GM21423 (cell line): ENCODE measurements around the gene CORO2B.

Source experiments
- ATAC-seq: cut with Tn5 transposase; IDR thresholded peaks from one replicate; pipeline ENCODE4 v1.9.1; 2021; ENCODE audit warnings: mild to moderate bottlenecking, moderate library complexity; ENCODE audit not compliant: unreplicated experiment

The CORO2B gene

GRCh38 chr15:68589783-68590710, 11.3 kb downstream of the CORO2B start:
- no peak for ATAC-seq

DNA sequence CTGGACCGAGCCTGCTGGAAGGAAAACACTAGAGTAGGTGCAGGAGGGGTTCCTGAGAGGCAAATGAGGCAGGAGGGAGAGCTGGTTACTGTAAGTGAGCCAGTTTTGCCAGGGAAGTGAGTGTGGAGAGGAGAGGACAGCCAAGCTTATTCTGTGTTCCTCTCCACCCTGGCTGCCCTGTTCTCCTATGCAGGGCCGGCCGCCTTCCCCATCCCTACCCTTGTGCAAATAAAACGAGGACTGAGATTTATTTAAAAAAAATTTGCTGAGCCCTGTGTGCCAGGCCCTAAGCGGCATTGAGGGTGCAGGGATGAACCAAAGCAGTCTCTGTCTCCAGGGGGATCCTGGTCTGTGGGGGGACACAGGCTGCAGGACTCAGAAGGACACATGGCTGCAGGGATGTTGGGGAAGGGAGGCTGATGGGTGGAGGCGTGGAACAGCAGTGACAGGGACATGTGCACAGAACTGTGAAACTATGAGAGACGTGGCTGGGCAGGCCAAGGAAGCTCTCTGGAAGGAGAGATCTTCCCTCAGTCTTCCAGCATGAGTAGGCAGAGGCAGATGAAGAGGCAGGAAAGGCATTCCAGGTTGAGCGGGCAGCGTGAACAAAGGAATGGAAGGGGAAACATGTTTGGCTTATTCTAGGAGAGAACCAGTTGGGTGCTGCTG, 12.1 kb downstream of the CORO2B start:
- no peak for ATAC-seq

DNA sequence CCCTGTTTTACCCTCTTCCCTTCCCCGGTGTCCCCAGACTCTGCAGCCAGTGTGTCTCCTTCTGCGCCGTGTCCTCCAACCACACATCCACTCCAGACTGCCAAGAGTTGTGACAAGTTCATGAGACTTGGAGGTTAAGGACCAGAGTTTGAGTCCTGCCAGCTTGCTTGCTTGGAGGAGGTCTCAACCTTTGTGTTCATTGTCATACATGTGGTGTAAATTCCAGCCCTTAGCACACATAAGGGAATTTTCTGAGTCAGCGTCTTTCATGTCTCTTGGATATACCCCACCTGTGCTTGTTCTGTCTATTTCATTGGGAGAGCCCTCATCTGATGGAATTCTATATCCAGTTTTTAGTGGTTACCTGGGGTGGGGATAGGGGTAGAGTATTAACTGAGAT, 13.3 kb downstream of the CORO2B start:
- ATAC-seq: no peak

DNA sequence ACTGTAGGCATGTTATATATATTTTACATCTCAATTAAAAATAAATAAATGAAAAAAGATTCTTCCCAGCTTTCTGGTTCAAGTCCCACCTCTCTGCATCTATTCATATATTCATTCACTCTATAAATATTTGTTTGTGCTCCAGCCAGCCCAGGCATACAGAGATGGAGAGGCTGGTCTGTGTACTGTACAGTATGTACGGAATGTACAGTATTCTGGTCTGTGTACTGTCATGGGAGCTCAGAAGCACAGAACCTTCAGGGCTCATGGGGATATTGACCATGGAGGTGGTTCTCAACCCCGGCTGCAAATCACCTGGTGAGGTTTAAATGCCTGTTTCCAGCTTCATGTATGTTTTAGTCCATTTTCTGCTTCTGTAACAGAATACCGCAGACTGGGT, 13.8 kb downstream of the CORO2B start:
- no peak for ATAC-seq

DNA sequence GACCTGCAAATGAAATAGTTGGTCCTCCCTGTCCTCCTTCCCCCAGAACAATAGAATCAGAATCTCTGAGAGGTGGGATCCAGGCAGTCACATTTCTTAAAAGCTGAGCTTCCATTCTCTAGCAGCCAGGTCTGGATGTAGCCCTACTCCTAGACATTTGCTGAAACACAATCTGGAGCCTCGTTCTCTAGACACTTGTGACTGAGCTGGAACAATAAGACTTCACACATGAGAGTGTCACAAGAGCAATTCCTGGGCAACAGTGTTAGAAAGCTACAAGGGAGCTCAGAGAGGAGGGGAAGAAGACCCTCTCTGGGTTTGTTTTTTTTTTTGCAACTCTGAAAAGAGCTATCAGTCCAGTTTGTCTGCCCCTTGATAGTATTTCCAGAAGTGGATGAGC, 14.5 kb downstream of the CORO2B start:
- no peak for ATAC-seq

DNA sequence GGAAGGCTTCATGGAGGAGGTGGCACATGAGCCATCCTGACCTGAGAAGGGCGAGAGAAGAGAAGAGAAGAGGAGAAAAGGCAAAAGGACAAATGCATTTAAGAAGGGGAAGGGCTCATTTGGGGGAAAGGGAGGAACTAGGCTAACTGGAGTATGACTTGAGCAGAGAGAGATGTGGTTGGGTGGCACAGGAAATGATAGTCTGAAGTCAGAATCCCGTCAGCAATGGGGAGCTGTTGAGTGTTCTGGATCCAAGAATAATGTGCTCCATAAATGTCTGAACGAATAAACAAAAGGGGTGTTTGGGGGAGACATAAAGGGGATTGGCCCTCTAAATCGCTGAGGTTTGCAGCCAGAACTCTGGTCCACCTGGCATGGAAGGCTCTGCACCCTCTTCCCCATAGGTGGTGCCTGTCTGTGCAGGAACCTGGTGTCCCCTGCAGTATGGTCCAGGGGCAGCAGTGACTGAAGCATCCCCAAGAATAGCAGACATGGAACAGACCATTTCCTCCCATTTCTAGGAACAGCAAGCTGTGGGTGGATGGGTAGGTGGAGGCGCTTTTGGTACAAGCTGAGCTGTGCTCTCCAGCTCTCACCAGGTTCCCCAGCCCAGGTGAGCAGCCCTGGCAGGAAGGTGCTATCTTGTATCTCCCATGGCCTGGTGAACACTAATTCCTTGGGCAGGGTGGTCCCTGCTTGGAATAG, 15.2 kb downstream of the CORO2B start:
- ATAC-seq: no peak

DNA sequence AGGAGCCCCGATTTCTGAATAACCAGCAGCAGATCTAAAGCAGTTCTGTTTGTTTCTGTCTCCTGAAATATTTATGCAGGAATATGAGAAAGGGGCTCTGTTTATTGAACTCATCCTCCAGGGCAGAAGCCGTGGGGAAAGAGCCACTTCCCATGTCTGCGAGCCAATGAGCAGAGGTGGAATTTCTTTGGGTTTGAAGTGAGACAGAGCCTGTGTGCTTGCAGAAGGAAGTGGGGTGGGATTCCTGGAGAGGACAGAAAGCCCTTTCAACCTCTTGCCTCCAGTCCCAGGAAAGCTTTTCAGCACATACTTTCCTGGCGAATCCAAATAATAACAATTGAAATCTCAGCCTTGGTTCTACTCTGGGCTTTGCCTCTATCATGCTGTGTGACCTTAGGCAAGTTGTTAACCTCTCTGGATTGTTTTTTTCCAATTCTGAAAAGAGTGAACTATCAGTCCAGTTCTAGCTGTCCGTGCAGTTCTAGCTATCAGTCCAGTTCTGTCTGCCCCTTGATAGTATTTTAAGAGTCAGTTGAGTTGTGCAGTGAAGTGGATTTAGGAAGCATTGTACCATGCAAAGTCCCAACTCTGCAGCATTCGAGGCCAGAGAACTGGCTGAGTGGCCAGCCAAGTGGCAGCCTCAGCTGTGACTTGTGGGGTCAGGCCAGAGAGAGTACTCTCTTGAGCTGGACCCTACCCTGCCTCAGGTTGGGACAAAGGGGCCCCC, 15.9 kb downstream of the CORO2B start:
- ATAC-seq: no peak

GRCh38 chr15:68595260-68595564, 16.4 kb downstream of the CORO2B start:
- ATAC-seq: no peak

DNA sequence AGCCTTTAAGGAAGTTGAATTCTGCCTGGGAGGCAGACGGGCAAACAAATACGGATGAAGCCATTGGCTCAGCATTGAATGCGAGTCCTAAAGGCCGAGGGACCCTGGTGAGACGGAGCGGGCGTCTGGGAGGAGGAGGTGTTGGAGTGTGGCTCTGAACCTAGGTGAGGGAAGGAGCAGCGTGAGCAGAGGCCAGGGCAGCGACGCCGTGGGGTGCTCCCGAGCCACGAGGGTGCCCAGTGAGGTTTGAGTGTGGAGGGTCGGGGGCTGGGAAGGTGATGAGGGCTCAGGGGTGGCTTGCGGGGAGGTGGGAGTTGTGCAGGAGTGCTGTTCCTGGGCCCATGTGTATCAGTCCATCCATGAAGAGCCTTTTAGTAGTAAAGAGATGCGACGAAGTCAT, 17.0 kb downstream of the CORO2B start:
- ATAC-seq: no peak

DNA sequence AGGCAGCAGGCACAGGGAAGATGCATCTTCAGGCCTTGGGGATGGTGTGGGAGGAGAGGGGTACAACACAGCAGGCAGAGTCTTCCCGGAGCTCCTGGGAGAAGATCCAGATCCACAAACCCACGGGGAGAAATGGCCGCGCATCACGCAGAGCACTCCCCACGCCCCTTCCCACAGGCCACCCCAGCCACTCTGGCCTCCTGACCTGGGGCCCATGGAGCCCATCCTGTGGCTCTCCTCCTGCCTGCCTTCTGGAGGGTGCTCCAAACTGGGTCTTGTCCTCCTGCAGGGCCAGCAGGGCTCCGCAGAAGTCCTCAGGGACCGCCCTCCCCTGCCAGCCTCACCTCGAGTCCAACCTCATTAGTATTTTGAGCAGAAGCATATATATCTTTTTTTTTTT, 17.9 kb downstream of the CORO2B start:
- ATAC-seq: no peak

- ATAC-seq: no peak
Measured at GRCh38 chr15:68597581-68597980, 18.8 kb downstream of the CORO2B start.

DNA sequence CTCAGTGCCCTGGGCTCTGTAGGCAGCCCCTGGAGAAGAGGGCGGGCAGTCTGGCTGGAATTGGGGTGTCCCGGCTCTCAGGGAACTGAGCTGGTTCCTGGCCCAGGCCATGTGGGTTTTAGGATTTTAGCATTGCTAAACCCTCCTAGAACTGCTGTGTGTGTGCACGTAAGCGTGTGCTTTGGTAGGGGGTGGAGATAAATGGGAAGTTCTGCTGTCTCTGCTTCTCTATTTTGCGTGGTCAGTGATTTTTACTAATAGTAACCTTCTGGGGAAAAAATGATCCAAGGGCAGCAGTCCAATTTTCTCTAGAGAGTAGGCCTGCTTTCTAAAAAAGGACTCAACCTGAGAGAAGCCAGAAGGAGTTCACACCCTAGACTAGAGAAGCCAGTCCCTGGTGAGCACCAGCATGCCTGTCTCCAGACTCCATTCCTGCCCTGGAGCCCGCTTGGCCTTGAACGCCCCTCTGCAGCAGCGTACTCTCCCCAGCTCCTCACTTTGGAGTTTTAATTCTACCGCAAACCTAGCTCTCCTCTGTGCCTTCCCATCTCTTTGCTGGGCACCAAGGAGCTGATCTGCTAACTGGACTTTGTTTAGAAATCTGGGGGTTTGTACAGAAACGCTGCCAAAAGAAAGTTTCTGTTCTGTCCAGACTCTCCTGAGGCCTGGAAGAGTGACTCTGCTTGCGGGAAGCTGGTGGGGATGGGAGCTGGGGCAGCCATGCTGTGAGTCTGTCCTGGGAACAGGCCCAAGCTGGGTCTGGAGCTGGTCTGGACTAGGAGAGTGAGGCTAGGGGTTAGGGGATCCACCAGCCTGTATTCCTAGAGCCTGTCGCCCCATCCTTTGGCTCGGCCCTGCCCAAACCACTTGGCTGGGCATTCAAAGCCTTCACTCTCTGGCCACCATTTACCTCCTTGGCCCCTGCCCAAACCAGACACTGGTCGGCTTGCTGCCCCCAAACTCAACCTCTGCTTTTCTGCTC, 19.7 kb downstream of the CORO2B start:
- ATAC-seq: no peak

- no peak for ATAC-seq
Measured at GRCh38 chr15:68599153-68599545, 20.4 kb downstream of the CORO2B start.

- ATAC-seq: no peak
Measured at GRCh38 chr15:68599560-68600071, 20.8 kb downstream of the CORO2B start.

DNA sequence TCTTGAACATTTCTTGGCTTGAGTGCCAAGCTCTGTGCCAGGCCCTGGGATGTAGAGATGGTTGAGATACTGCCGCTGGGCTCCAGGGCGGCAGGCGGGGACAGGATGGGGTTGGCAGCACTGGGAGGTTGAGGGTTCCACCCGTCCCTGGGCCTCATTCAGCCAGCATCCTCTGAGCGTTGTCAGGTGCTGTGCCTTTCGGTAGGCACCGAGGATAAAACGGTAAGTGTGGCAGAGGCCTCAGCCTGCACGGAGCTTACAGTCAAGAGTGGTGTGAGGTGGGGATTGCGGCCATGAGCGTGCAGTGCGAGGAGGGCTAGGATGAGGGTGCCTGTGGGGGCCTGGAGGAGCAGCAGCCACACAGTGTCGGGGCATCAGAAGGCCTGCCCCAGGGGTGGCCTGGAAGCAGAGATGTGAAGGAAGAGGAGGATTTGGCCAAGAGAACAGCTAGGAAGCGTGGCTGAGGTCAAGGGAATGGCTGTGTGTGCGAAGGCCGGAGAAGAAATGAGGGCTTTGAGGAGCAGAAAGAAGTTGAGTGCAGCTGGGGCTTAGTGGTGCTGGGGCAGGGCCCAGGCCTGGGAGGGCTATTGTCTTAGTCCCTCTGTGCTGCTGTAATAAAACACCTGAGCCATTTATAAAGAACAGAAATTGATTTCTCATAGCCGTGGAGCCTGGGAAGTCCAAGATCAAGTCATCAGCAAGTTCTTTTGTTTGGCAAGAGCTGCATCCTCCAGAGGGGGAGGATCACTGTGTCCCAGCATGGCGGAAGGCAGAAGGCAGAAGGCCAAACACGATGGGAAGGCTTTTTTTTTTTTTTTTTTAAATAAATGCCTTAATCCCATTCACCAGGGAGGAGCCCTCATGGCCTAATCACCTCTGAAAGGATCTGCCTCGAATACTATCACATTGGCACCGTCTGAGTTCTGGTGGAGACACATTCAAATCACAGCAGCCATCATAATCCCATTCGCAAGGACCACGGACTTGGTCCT, 22.7 kb downstream of the CORO2B start:
- ATAC-seq: no peak

DNA sequence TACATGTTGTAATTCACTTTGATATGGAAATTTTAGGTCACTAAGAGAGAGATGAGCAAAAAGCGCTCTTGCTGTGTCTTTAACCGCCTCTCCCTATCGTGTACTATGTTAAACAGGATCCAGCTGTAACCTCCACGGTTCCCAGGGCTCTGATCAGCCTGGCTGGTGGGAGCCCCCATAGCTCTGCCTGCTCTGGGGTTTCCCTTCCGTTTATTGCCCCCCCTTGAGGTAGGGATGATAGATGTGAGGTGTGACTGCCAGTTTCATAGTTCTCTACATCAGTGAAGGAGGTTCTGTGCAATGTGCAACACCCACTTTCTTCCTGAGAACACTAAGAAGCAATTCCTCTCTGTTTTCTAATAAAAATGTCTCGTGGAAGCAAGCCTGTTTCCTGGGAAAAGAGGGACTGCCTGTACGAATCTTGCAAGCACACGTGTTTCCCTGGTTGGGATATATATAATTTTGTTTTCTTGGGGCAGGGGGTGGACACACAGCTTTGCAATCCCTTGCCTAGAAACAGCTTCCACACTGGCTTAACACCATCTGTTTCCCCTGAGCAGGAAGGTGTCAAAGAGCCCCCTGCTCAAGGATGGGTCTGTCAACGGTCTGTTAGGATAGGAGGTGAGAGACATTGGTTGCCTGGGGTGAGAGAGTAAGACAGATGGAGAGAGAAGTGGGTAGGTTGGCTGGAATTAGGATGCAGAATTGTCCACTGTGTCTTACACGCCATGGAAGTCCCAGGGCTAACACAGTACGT, 23.8 kb downstream of the CORO2B start:
- no peak for ATAC-seq

- ATAC-seq: no peak
Measured at GRCh38 chr15:68603216-68603595, 24.4 kb downstream of the CORO2B start.

DNA sequence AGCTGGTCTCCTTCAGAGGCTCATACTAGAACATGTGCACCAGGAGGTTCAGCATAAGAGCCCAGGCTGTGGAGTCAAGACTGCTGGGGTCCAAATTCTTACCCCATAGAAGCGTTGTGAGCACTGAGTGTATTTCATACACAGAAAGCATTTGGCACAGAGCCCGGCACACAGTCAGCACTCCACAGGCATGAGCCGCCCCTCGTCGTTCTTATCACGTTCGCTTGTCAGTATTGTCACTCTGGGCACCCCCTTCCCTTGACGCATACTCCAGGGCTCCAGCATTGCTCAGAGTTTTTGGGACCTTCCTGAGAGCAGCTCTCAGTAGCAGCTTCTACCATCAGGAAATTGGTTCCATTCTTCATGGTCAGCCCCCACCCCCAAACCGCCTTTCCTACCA, 25.2 kb downstream of the CORO2B start:
- ATAC-seq: no peak
